IMR-90 (cell line): ENCODE measurements around the gene ACYP2. TPM values are rescaled to one million over a fixed set of nuclear protein-coding genes. Genes with fewer than 3 reads are reported as not detected.

Source experiments
- ATAC-seq: fragments of 200-7000 bp; cut with Tn5 transposase; 2 replicates; pipeline ENCODE4 v1.9.1; 2020; ENCODE audit warnings: low read depth, mild to moderate bottlenecking, moderate library complexity
- BruUV-seq: library from RNA; stranded (reverse); fragments of 400-500 nt; replicated peaks from 2 replicates; lab custom pipeline; 2021; lab: Mats Ljungman, UMichigan
- CTCF ChIA-PET: fragments of 300-600 bp; formaldehyde crosslinking; extraction: SDS; loops from one replicate; lab custom pipeline; 2021; ENCODE audit warnings: antibody characterized with exemption; lab: Yijun Ruan, JAX
- POLR2A ChIA-PET: fragments of 300-600 bp; sonication (Branson Sonifier 250); formaldehyde crosslinking; loops from one replicate; lab custom pipeline; 2022; ENCODE audit warnings: antibody characterized with exemption; ENCODE audit not compliant: unreplicated experiment; lab: Charles Lee
- DNase-seq: peaks from one replicate; pipeline ENCODE4 v3.0.0; 2013
- H2AFZ ChIP-seq: replicated peaks from 2 replicates; pipeline ENCODE3; 2013; ENCODE audit warnings: low read length, mild to moderate bottlenecking; ENCODE audit not compliant: poor library complexity
- H2AK5ac ChIP-seq: 2 replicates; pipeline ENCODE4 v1.6.1; 2013; ENCODE audit warnings: low read depth, low read length, inconsistent platforms
- H2AK9ac ChIP-seq: replicated peaks from 2 replicates; pipeline ENCODE3; 2013; ENCODE audit warnings: mild to moderate bottlenecking, low read depth, low read length, moderate library complexity; ENCODE audit not compliant: poor library complexity
- H2BK120ac ChIP-seq: 2 replicates; pipeline ENCODE4 v1.6.1; 2013; ENCODE audit warnings: low read depth, low read length, inconsistent platforms
- H2BK15ac ChIP-seq: 3 replicates; pipeline ENCODE4 v1.6.1; 2013; ENCODE audit warnings: low read depth, low read length, inconsistent platforms
- H2BK20ac ChIP-seq: 2 replicates; pipeline ENCODE4 v1.6.1; 2013; ENCODE audit warnings: low read depth, mild to moderate bottlenecking, inconsistent platforms, low read length, moderate library complexity
- H2BK5ac ChIP-seq: 2 replicates; pipeline ENCODE4 v1.6.1; 2013; ENCODE audit warnings: mild to moderate bottlenecking, low read depth, low read length, inconsistent platforms; ENCODE audit not compliant: poor library complexity, severe bottlenecking
- H3K14ac ChIP-seq: replicated peaks from 2 replicates; pipeline ENCODE4 v1.6.1; 2013; ENCODE audit warnings: low read depth, low read length, inconsistent platforms
- H3K18ac ChIP-seq: 2 replicates; pipeline ENCODE4 v1.6.1; 2013; ENCODE audit warnings: low read depth, low read length, control low read depth
- H3K23ac ChIP-seq: 2 replicates; pipeline ENCODE4 v1.6.1; 2013; ENCODE audit warnings: low read depth, low read length, inconsistent platforms
- H3K27ac ChIP-seq: 2 replicates; pipeline ENCODE4 v1.5.1; 2013; ENCODE audit warnings: mild to moderate bottlenecking, control low read depth, low read length; ENCODE audit not compliant: insufficient read depth
- H3K27me3 ChIP-seq: 2 replicates; pipeline ENCODE4 v1.6.1; 2013; ENCODE audit warnings: low read length; ENCODE audit not compliant: control insufficient read depth, insufficient read depth
- H3K36me3 ChIP-seq: 2 replicates; pipeline ENCODE4 v1.6.1; 2013; ENCODE audit warnings: low read length, mixed read lengths; ENCODE audit not compliant: control insufficient read depth, insufficient read depth
- H3K4ac ChIP-seq: 2 replicates; pipeline ENCODE4 v1.6.1; 2013; ENCODE audit warnings: low read depth, low read length, inconsistent platforms
- H3K4me1 ChIP-seq: 2 replicates; pipeline ENCODE4 v1.6.1; 2013; ENCODE audit warnings: low read length, mixed read lengths; ENCODE audit not compliant: control insufficient read depth, insufficient read depth
- H3K4me2 ChIP-seq: 2 replicates; pipeline ENCODE4 v1.6.1; 2013; ENCODE audit warnings: low read depth, mild to moderate bottlenecking, control low read depth, low read length, moderate library complexity
- H3K4me3 ChIP-seq: 2 replicates; pipeline ENCODE4 v1.5.1; 2013; ENCODE audit warnings: low read depth, mild to moderate bottlenecking, control low read depth, low read length, moderate library complexity; ENCODE audit not compliant: insufficient read depth
- H3K56ac ChIP-seq: 2 replicates; pipeline ENCODE4 v1.6.1; 2013; ENCODE audit warnings: low read length, inconsistent platforms; ENCODE audit not compliant: insufficient read depth; ENCODE audit errors: extremely low read depth
- H3K79me1 ChIP-seq, 2 experiments: 2 replicates each; pipeline ENCODE4 v1.6.1; 2013; ENCODE audit warnings: low read length in 2 of 2, inconsistent platforms in 1 of 2, low read depth in 1 of 2
- H3K9ac ChIP-seq: 2 replicates; pipeline ENCODE4 v1.6.1; 2013; ENCODE audit warnings: low read depth, low read length, control low read depth
- H3K9me1 ChIP-seq: 2 replicates; pipeline ENCODE4 v1.6.1; 2013; ENCODE audit warnings: low read length, inconsistent platforms; ENCODE audit not compliant: insufficient read depth
- H3K9me3 ChIP-seq: 2 replicates; pipeline ENCODE4 v1.6.1; 2013; ENCODE audit warnings: low read length; ENCODE audit not compliant: control insufficient read depth, insufficient read depth
- H4K20me1 ChIP-seq: 2 replicates; pipeline ENCODE4 v1.6.1; 2013; ENCODE audit warnings: low read length, inconsistent platforms; ENCODE audit not compliant: insufficient read depth
- H4K5ac ChIP-seq: 2 replicates; pipeline ENCODE4 v1.6.1; 2013; ENCODE audit warnings: mild to moderate bottlenecking, low read depth, low read length, control low read depth
- H4K8ac ChIP-seq, 2 experiments: 2 replicates each; pipeline ENCODE4 v1.6.1; 2013; ENCODE audit warnings: low read depth in 2 of 2, low read length in 2 of 2, control low read depth in 1 of 2, inconsistent platforms in 1 of 2
- H4K91ac ChIP-seq: 2 replicates; pipeline ENCODE4 v1.6.1; 2013; ENCODE audit warnings: low read depth, low read length, inconsistent platforms; ENCODE audit not compliant: insufficient read depth
- MAFK ChIP-seq: IDR thresholded peaks from 2 replicates; pipeline ENCODE4 v1.6.1; 2012; ENCODE audit warnings: low read depth, low read length, improper control_type of control experiment
- WGBS, 2 experiments: methylation state at CpG; one replicate each; pipeline versions ENCODE4 v1.1.5 to v1.1.7; 2013; ENCODE audit warnings: missing lambda C conversion rate in 2 of 2; ENCODE audit not compliant: insufficient read length in 1 of 2; ENCODE audit errors: extremely low coverage in 2 of 2; 5-methylcytosine and 5-hydroxymethylcytosine counted together
- dilution Hi-C: fragments of 300-500 bp; cut with HindIII; formaldehyde crosslinking; loops from one replicate; pipeline ENCODE4 v1.14.3; 2018; ENCODE audit warnings: low sequenced_read_pairs; ENCODE audit not compliant: unreplicated experiment
- in situ Hi-C: fragments of 300-500 bp; cut with MboI; formaldehyde crosslinking; loops from 3 replicates; pipeline ENCODE4 v1.14.3; 2019; ENCODE audit warnings: low sequenced_read_pairs, inconsistent platforms, mixed read lengths
- intact Hi-C: fragments of 100-400 bp; cut with micrococcal nuclease; formaldehyde crosslinking; loops from 2 replicates; pipeline ENCODE4 v1.10.0; 2022
- polyA plus RNA-seq, 3 experiments: library from polyadenylated mRNA; depleted of rRNA; stranded (reverse); fragments of >200 nt; gene quantifications; 2 replicates each; pipeline ENCODE4 v1.2.3, GENCODE V29; 2012; ENCODE audit warnings: low replicate concordance in 1 of 3
- total RNA-seq: library from RNA; depleted of rRNA; stranded (reverse); fragments of >200 nt; gene quantifications from 2 replicates; pipeline ENCODE4 v1.2.3, GENCODE V29; 2012

Gene ACYP2
- total and polyA plus RNA-seq, 2 of the 4 experiments (the other 2 are of a cell fraction): 3.9 to 7.4 TPM

- H3K27ac ChIP-seq: no peak overlapping the region
- no peak overlapping the region for H3K23ac ChIP-seq
- H4K5ac ChIP-seq: no peak overlapping the region
- no peak for TF ChIP-seq MAFK
- intact Hi-C loops: loop anchor here (5.0 kb wide), 1 partner anchor 34 kb away; no protein-coding TSS in a partner anchor
- no peak overlapping the region for H3K4me2 ChIP-seq
- dilution Hi-C loops: no loop called here
- no peak overlapping the region for H3K4ac ChIP-seq
- no peak overlapping the region for H2AK5ac ChIP-seq
- no peaks in the 10 kb centered on the region for H3K27me3 ChIP-seq
- no peak overlapping the region for H3K9ac ChIP-seq
- no peak overlapping the region for H3K4me3 ChIP-seq
- ATAC-seq (no peak), DNase-seq (no peak)
- no peak overlapping the region for H2BK5ac ChIP-seq
- no peak overlapping the region for H3K14ac ChIP-seq
- no peaks in the 10 kb centered on the region for H4K20me1 ChIP-seq
- H3K79me1 ChIP-seq: no peaks in the 10 kb centered on the region
- H4K91ac ChIP-seq: no peak overlapping the region
- H3K36me3 ChIP-seq: no peaks in the 10 kb centered on the region
- no peak overlapping the region for H4K8ac ChIP-seq
- no peaks in the 10 kb centered on the region for H3K4me1 ChIP-seq
- no CpG with 5 or more reads among the region's 4 CpGs for WGBS, 2 experiments
- CTCF ChIA-PET: no interaction called here
- no TSS peak for BruUV-seq
- H2BK120ac ChIP-seq: no peak overlapping the region
- no peak overlapping the region for H2AK9ac ChIP-seq
- H3K9me1 ChIP-seq: no peaks in the 10 kb centered on the region
- no peak overlapping the region for H2BK20ac ChIP-seq
- H2BK15ac ChIP-seq: no peak overlapping the region
- no peaks in the 10 kb centered on the region for H3K9me3 ChIP-seq
- POLR2A ChIA-PET: no interaction called here
- in situ Hi-C loops: no loop called here
- no peak overlapping the region for H3K56ac ChIP-seq
- H2AFZ ChIP-seq: no peak overlapping the region
- no peak overlapping the region for H3K18ac ChIP-seq
These were observed 155.8 kb downstream of the ACYP2 start for GRCh38 chr2:54271189-54271588.
